H1 (cell line): ENCODE data around the gene TNS4. TPM values are rescaled to one million over a fixed set of nuclear protein-coding genes. Genes with fewer than 3 reads are reported as not detected.

Experiments used
- CTCF ChIA-PET: fragments of 300-600 bp; sonication (Branson Sonifier 250); formaldehyde crosslinking; loops from one replicate; lab custom pipeline; 2021; ENCODE audit not compliant: partially characterized antibody; lab: Charles Lee
- POLR2A ChIA-PET: fragments of 300-600 bp; sonication (Branson Sonifier 250); formaldehyde crosslinking; loops from one replicate; lab custom pipeline; 2021; ENCODE audit warnings: inconsistent platforms; ENCODE audit not compliant: partially characterized antibody; lab: Charles Lee
- DNase-seq, 2 experiments: peaks; one replicate each; pipeline versions ENCODE4 v3.0.0 to v3.0.0-alpha.2; 2010 to 2022; ENCODE audit warnings: low spot score in 2 of 2, low read depth in 1 of 2, mixed read lengths in 1 of 2
- FAIRE-seq: peaks from 2 replicates; lab custom pipeline; 2011; peaks lifted over from hg19 to GRCh38; lab: Jason Lieb, UNC
- H2AFZ ChIP-seq: 2 replicates; pipeline ENCODE4 v1.8.1; 2012; ENCODE audit warnings: low read length, inconsistent platforms
- H2AK5ac ChIP-seq: 2 replicates; pipeline ENCODE4 v1.6.1; 2013; ENCODE audit warnings: low read depth, low read length
- H2BK120ac ChIP-seq: replicated peaks from 2 replicates; pipeline ENCODE3; 2013; ENCODE audit warnings: low read depth, low read length, inconsistent platforms
- H2BK12ac ChIP-seq: 2 replicates; pipeline ENCODE4 v1.6.1; 2013; ENCODE audit warnings: low read depth, low read length
- H2BK15ac ChIP-seq: 2 replicates; pipeline ENCODE4 v1.6.1; 2013; ENCODE audit warnings: low read length
- H2BK20ac ChIP-seq: 2 replicates; pipeline ENCODE4 v1.6.1; 2013; ENCODE audit warnings: low read length
- H2BK5ac ChIP-seq: 2 replicates; pipeline ENCODE4 v1.6.1; 2013; ENCODE audit warnings: low read depth, low read length
- H3K14ac ChIP-seq: 2 replicates; pipeline ENCODE4 v1.6.1; 2013; ENCODE audit warnings: inconsistent platforms; ENCODE audit not compliant: insufficient read length
- H3K18ac ChIP-seq: 2 replicates; pipeline ENCODE4 v1.6.1; 2013; ENCODE audit warnings: low read length; ENCODE audit errors: extremely low read depth
- H3K23ac ChIP-seq: 2 replicates; pipeline ENCODE4 v1.6.1; 2013; ENCODE audit warnings: inconsistent platforms; ENCODE audit not compliant: insufficient read length
- H3K23me2 ChIP-seq: 2 replicates; pipeline ENCODE4 v1.6.1; 2013; ENCODE audit warnings: low read depth, low read length
- H3K27ac ChIP-seq: 2 replicates; pipeline ENCODE4 v1.6.1; 2011; ENCODE audit warnings: low read depth, low read length, inconsistent platforms
- H3K27me3 ChIP-seq, 4 experiments: replicated peaks in 1 of 4; 1 replicate in 1 of 4; 2 replicates in 3 of 4; pipeline versions ENCODE4 v1.6.1 to v1.8.1; 2011 to 2013; ENCODE audit warnings: low read length in 3 of 4, mild to moderate bottlenecking in 3 of 4, inconsistent platforms in 2 of 4, mixed read lengths in 2 of 4, moderate library complexity in 1 of 4; ENCODE audit not compliant: control insufficient read depth in 3 of 4, insufficient read depth in 3 of 4; ENCODE audit errors: extremely low read depth in 1 of 4
- H3K36me3 ChIP-seq, 4 experiments: 2 replicates each; pipeline versions ENCODE4 v1.6.1 to v1.8.1; 2011 to 2013; ENCODE audit warnings: mild to moderate bottlenecking in 4 of 4, low read length in 3 of 4, moderate library complexity in 2 of 4, control low read depth in 1 of 4, inconsistent platforms in 1 of 4; ENCODE audit not compliant: insufficient read depth in 4 of 4, control insufficient read depth in 2 of 4
- H3K4ac ChIP-seq: replicated peaks from 2 replicates; pipeline ENCODE3; 2013; ENCODE audit warnings: low read length, low read depth, mixed read lengths, inconsistent platforms; ENCODE audit not compliant: insufficient read length
- H3K4me1 ChIP-seq, 4 experiments: replicated peaks in 1 of 4; 1 replicate in 1 of 4; 2 replicates in 3 of 4; pipeline versions ENCODE4 v1.6.1 to v1.8.1; 2011 to 2013; ENCODE audit warnings: low read length in 3 of 4, inconsistent platforms in 2 of 4, mixed read lengths in 1 of 4; ENCODE audit not compliant: insufficient read depth in 4 of 4, control insufficient read depth in 3 of 4
- H3K4me2 ChIP-seq, 2 experiments: 2 replicates each; pipeline versions ENCODE4 v1.6.1 to v1.8.1; 2011 to 2013; ENCODE audit warnings: low read depth in 2 of 2, low read length in 2 of 2, control low read depth in 1 of 2, inconsistent platforms in 1 of 2, mild to moderate bottlenecking in 1 of 2; ENCODE audit not compliant: insufficient read depth in 1 of 2
- H3K4me3 ChIP-seq, 4 experiments: fragments of 200-600, 300-600 bp in 1 of 4; sonication (generic), shearing (Covaris generic), sonication (Bioruptor Twin) in 1 of 4; 2 replicates each; pipeline versions ENCODE4 v1.5.1 to v1.8.1; 2011 to 2016; ENCODE audit warnings: low read length in 4 of 4, low read depth in 3 of 4, control low read depth in 2 of 4, inconsistent platforms in 2 of 4, mild to moderate bottlenecking in 2 of 4, mixed read lengths in 1 of 4, moderate library complexity in 1 of 4; ENCODE audit not compliant: insufficient read depth in 2 of 4; ENCODE audit errors: extremely low read depth in 1 of 4
- H3K56ac ChIP-seq: replicated peaks from 2 replicates; pipeline ENCODE3; 2013; ENCODE audit warnings: low read depth, mild to moderate bottlenecking, mixed read lengths, low read length, inconsistent platforms; ENCODE audit not compliant: insufficient read length
- H3K79me1 ChIP-seq: 2 replicates; pipeline ENCODE4 v1.6.1; 2013; ENCODE audit warnings: low read depth, low read length, control low read depth
- H3K79me2 ChIP-seq, 2 experiments: 2 replicates each; pipeline versions ENCODE4 v1.6.1 to v1.8.1; 2012 to 2013; ENCODE audit warnings: low read length in 2 of 2, mild to moderate bottlenecking in 2 of 2, inconsistent platforms in 1 of 2; ENCODE audit not compliant: insufficient read depth in 2 of 2, control insufficient read depth in 1 of 2
- H3K9ac ChIP-seq, 4 experiments: replicated peaks in 1 of 4; 1 replicate in 1 of 4; 2 replicates in 3 of 4; pipeline versions ENCODE4 v1.6.1 to v1.8.1; 2011 to 2013; ENCODE audit warnings: low read depth in 3 of 4, low read length in 3 of 4, control low read depth in 2 of 4, mild to moderate bottlenecking in 2 of 4, moderate library complexity in 2 of 4, inconsistent platforms in 1 of 4; ENCODE audit errors: extremely low read depth in 1 of 4
- H3K9me3 ChIP-seq, 2 experiments: 2 replicates each; pipeline versions ENCODE4 v1.6.1 to v1.8.1; 2012 to 2013; ENCODE audit warnings: mild to moderate bottlenecking in 2 of 2, moderate library complexity in 2 of 2, control low read depth in 1 of 2, inconsistent platforms in 1 of 2, low read depth in 1 of 2, low read length in 1 of 2, mixed read lengths in 1 of 2; ENCODE audit not compliant: insufficient read depth in 2 of 2
- H4K20me1 ChIP-seq, 2 experiments: replicated peaks in 1 of 2; 2 replicates each; pipeline versions ENCODE3 to v1.8.1; 2011 to 2013; ENCODE audit warnings: inconsistent platforms in 2 of 2, low read length in 2 of 2, mild to moderate bottlenecking in 1 of 2; ENCODE audit not compliant: insufficient read depth in 2 of 2, control insufficient read depth in 1 of 2
- H4K5ac ChIP-seq: 2 replicates; pipeline ENCODE4 v1.6.1; 2013; ENCODE audit warnings: low read length, low read depth, mixed read lengths, inconsistent platforms; ENCODE audit not compliant: insufficient read length
- H4K8ac ChIP-seq: 2 replicates; pipeline ENCODE4 v1.8.0; 2013; ENCODE audit warnings: mild to moderate bottlenecking, moderate library complexity, low read length, inconsistent platforms; ENCODE audit not compliant: insufficient read depth; ENCODE audit errors: extremely low read depth
- H4K91ac ChIP-seq: replicated peaks from 2 replicates; pipeline ENCODE3; 2013; ENCODE audit warnings: low read length, mixed read lengths, inconsistent platforms; ENCODE audit not compliant: insufficient read length
- CEBPB ChIP-seq: IDR thresholded peaks from 2 replicates; pipeline ENCODE4 v1.6.1; 2012; ENCODE audit warnings: low read depth, low read length
- CTBP2 ChIP-seq: IDR thresholded peaks from 2 replicates; pipeline ENCODE4 v1.7.0; 2011; ENCODE audit warnings: borderline replicate concordance, mild to moderate bottlenecking, moderate library complexity, mixed read lengths, low read length; ENCODE audit not compliant: insufficient read depth, insufficient read length
- FOSL1 ChIP-seq: IDR thresholded peaks from 2 replicates; pipeline ENCODE4 v1.6.1; 2011; ENCODE audit warnings: mild to moderate bottlenecking, low read depth, low read length, moderate library complexity; ENCODE audit not compliant: insufficient read depth
- GABPA ChIP-seq: IDR thresholded peaks from 2 replicates; pipeline ENCODE4 v1.6.1; 2011; ENCODE audit warnings: mild to moderate bottlenecking, low read length, moderate library complexity, borderline replicate concordance; ENCODE audit not compliant: insufficient read depth
- HDAC6 ChIP-seq: IDR thresholded peaks from one replicate; pipeline ENCODE4 v1.7.1; 2012; ENCODE audit warnings: low read depth, mild to moderate bottlenecking, inconsistent platforms, low read length, moderate library complexity
- NRF1 ChIP-seq: IDR thresholded peaks from 2 replicates; pipeline ENCODE4 v1.6.1; 2011; ENCODE audit warnings: mild to moderate bottlenecking, low read depth, low read length, improper control_type of control experiment
- POLR2A ChIP-seq, 2 experiments: IDR thresholded peaks; 1 replicate in 1 of 2; 2 replicates in 1 of 2; pipeline ENCODE4 v1.6.1; 2011; ENCODE audit warnings: low read depth in 2 of 2, low read length in 2 of 2, mild to moderate bottlenecking in 2 of 2; ENCODE audit errors: control extremely low read depth in 1 of 2
- SIN3A ChIP-seq, 2 experiments: IDR thresholded peaks in 1 of 2; conservative IDR thresholded peaks in 1 of 2; 2 replicates each; pipeline ENCODE4 v1.6.1; 2011 to 2012; ENCODE audit warnings: low read length in 2 of 2, improper control_type of control experiment in 1 of 2, low read depth in 1 of 2, mild to moderate bottlenecking in 1 of 2
- SIX5 ChIP-seq: IDR thresholded peaks from 2 replicates; pipeline ENCODE4 v1.6.1; 2011; ENCODE audit warnings: mild to moderate bottlenecking, low read depth, low read length
- SP2 ChIP-seq: IDR thresholded peaks from 2 replicates; pipeline ENCODE4 v1.6.1; 2012; ENCODE audit warnings: mild to moderate bottlenecking, low read length, inconsistent platforms
- TEAD4 ChIP-seq: IDR thresholded peaks from 2 replicates; pipeline ENCODE4 v1.6.1; 2012; ENCODE audit warnings: low read depth, low read length, inconsistent platforms, mixed read lengths
- YY1 ChIP-seq: IDR thresholded peaks from 2 replicates; pipeline ENCODE4 v1.6.1; 2011; ENCODE audit warnings: low read depth, mild to moderate bottlenecking, low read length
- WGBS, 2 experiments: shearing (Covaris generic) in 1 of 2; methylation state at CpG; one replicate each; pipeline versions ENCODE4 v1.1.6 to v1.1.7; 2013 to 2015; ENCODE audit warnings: low lambda C conversion rate in 2 of 2, mixed read lengths in 2 of 2, inconsistent platforms in 1 of 2, low coverage in 1 of 2, missing lambda C conversion rate in 1 of 2; ENCODE audit not compliant: insufficient replicate concordance in 2 of 2, insufficient coverage in 1 of 2, insufficient read length in 1 of 2; ENCODE audit errors: extremely low coverage in 1 of 2, missing lambda C conversion rate in 1 of 2; 5-methylcytosine and 5-hydroxymethylcytosine counted together
- polyA plus RNA-seq, 7 experiments: library from polyadenylated mRNA; depleted of rRNA in 3 of 7; stranded (reverse) in 5 of 7; unstranded in 2 of 7; fragments of >200 nt in 5 of 7; fragments of 200-250 nt in 2 of 7; gene quantifications; 1 replicate in 5 of 7; 2 replicates in 1 of 7; 4 replicates in 1 of 7; pipeline versions ENCODE4 v1.2.1 to v1.2.3, GENCODE V29; 2011 to 2013; ENCODE audit warnings: missing spikeins in 2 of 7, mixed read lengths in 2 of 7
- total RNA-seq: library from RNA; stranded (reverse); fragmentation: NEBNext Ultra II Directional; extraction: Animal tissue kit (Norgen Biotek cat#: 25700); gene quantifications from 2 replicates; pipeline ENCODE4 v1.2.1, GENCODE V29; 2021

The TNS4 gene
- total and polyA plus RNA-seq, 2 of the 8 experiments (the other 6 are each of a cell fraction or from before 2014, with no cell fraction given), result 0.20 to 0.21 TPM

DNA sequence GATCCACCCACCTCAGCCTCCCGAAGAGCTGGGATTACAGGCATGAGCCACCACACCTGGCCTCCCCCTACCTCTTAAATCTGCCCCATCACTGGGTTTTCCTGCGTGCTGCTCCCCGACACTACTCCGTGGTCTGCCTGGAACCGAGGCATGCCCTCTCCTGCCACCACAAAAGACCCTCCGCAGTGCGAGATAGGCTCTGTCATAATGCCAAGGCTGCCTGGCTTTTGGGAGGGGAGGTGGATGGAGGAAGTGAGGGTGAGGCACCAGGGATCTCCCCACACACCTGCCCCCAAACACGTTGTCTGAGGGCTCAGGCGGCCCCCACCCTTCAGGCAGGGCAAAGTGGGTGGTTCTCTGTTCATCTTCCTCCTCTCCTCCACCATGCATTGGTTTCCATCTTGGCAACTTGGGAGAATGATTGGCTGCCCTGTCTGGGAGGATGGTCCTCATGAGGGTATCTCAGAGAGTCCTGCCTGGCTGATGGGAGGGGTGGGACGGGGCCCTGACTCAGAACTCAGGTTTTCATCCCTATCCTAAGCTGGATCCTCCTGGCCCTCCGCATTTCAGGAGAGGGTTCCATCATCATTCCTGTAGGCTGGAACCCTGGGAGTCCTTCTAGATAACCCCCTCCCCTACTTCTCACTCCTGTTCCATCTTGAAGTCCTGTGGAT lies 35.0 kb downstream of the TNS4 start:
- H4K20me1 ChIP-seq, result no peaks in the 10 kb centered on the region
- no peak overlapping the region for H4K5ac ChIP-seq
- peak overlapping the region; percentile 84 for H2BK120ac ChIP-seq
- peak overlapping the region; percentile 95 for H2BK20ac ChIP-seq
- no peak overlapping the region for H2AFZ ChIP-seq
- no peaks in the 10 kb centered on the region for H3K79me1 ChIP-seq
- no peak overlapping the region for H3K9ac ChIP-seq
- H3K56ac ChIP-seq, result no peak overlapping the region
- peak overlapping the region; percentile 99; the same call in 1 of the 2 replicates for H2BK12ac ChIP-seq
- peak overlapping the region; percentile 48 for H4K91ac ChIP-seq
- no peak for FAIRE-seq
- ChIA-PET CTCF (interaction anchor here (4.9 to 34.1 kb wide), 2 partner anchors 11 to 18 kb away, joined by 49 to 739 read pairs; partner anchors contain the start of gene IGFBP4), POLR2A (interaction anchor here (1.2 to 2.3 kb wide), 4 partner anchors 10 to 49 kb away, joined by 4 to 11 read pairs (median 8); partner anchors contain the start of genes IGFBP4 and TOP2A)
- H3K4me3 ChIP-seq, result no peak overlapping the region
- no peak overlapping the region for H4K8ac ChIP-seq
- H3K27me3 ChIP-seq, result no peaks in the 10 kb centered on the region
- H2BK5ac ChIP-seq, result peak overlapping the region; percentile 92; the same call in 1 of the 2 replicates
- H3K27ac ChIP-seq, result no peak overlapping the region
- H3K23ac ChIP-seq, result no peak overlapping the region
- TF ChIP-seq SP2 (no peak), HDAC6 (no peak), CEBPB (no peak), SIN3A (conservative IDR thresholded peaks at IDR 0.05 in 1 of 2, IDR thresholded peaks at IDR 0.05 in 1 of 2; ENCODE audit: low read depth in 1 of 2, low read length in 2 of 2) (no peak), GABPA (no peak), POLR2A (IDR thresholded peaks at IDR 0.05; ENCODE audit: control extremely low read depth in 1 of 2, low read depth in 2 of 2, low read length in 2 of 2) (no peak), YY1 (no peak), NRF1 (no peak), FOSL1 (no peak), TEAD4 (no peak), SIX5 (no peak), CTBP2 (no peak)
- no peaks in the 10 kb centered on the region; the same call in 1 of the 2 replicates for H3K23me2 ChIP-seq
- no peaks in the 10 kb centered on the region for H3K79me2 ChIP-seq
- H2BK15ac ChIP-seq, result peak overlapping the region; percentile 81; the same call in 1 of the 2 replicates
- H3K9me3 ChIP-seq, result no peaks in the 10 kb centered on the region
- no peak overlapping the region for H3K14ac ChIP-seq
- peak overlapping the region; percentile 90; the same call in 1 of the 2 replicates for H3K18ac ChIP-seq
- no peak for DNase-seq
- peaks cover 2 to 31% (median 10%) of the 10 kb centered on the region in 4 experiments for H3K4me1 ChIP-seq
- WGBS, 2 experiments, result 92% methylated on average over 11 of the region's 11 CpGs; no CpG with 5 or more reads in 1 of the 2 experiments
- peak overlapping the region; percentile 3; the same call in 1 of the 2 replicates for H2AK5ac ChIP-seq
- H3K4me2 ChIP-seq, result no peak overlapping the region
- H3K36me3 ChIP-seq, result no peaks in the 10 kb centered on the region
- H3K4ac ChIP-seq, result no peak overlapping the region
